OCI-LY7 (cell line): ENCODE results near the gene ADCY3. TPM values are rescaled to one million over a fixed set of nuclear protein-coding genes. Genes with fewer than 3 reads are reported as not detected.

Experiments used
- BruUV-seq: library from RNA; stranded (reverse); fragments of 400-500 nt; replicated peaks from 2 replicates; lab custom pipeline; 2021; lab: Mats Ljungman, UMichigan
- CTCF ChIA-PET: fragments of 300-600 bp; sonication (Branson Sonifier 250); formaldehyde crosslinking; loops from one replicate; lab custom pipeline; 2022; ENCODE audit warnings: antibody characterized with exemption; ENCODE audit not compliant: unreplicated experiment; lab: Charles Lee
- POLR2A ChIA-PET: fragments of 300-600 bp; sonication (Branson Sonifier 250); formaldehyde crosslinking; loops from one replicate; lab custom pipeline; 2022; ENCODE audit warnings: antibody characterized with exemption; lab: Charles Lee
- DNase-seq: peaks from one replicate; pipeline ENCODE4 v3.0.0-alpha.2; 2015; ENCODE audit warnings: low spot score
- H2AFZ ChIP-seq: fragments of 200-600 bp; sonication (generic), shearing (Covaris generic); 2 replicates; pipeline ENCODE4 v1.6.1; 2014; ENCODE audit warnings: mild to moderate bottlenecking, antibody characterized with exemption, low read length, moderate library complexity
- H3K27ac ChIP-seq: fragments of 200-600 bp; sonication (generic); 2 replicates; pipeline ENCODE4 v1.5.1; 2014; ENCODE audit warnings: mixed run types, low read depth, mild to moderate bottlenecking, moderate library complexity, low read length, inconsistent platforms; ENCODE audit not compliant: poor library complexity, severe bottlenecking
- H3K36me3 ChIP-seq: fragments of 200-600 bp; sonication (generic); 2 replicates; pipeline ENCODE4 v1.6.1; 2014; ENCODE audit warnings: mild to moderate bottlenecking, antibody characterized with exemption, low read length, moderate library complexity, mixed read lengths; ENCODE audit not compliant: insufficient read depth
- H3K4me1 ChIP-seq: fragments of 200-600 bp; sonication (generic); 2 replicates; pipeline ENCODE4 v1.5.1; 2014; ENCODE audit warnings: mild to moderate bottlenecking, low read length; ENCODE audit not compliant: insufficient read depth, poor library complexity, severe bottlenecking
- H3K4me2 ChIP-seq: fragments of 200-600 bp; sonication (generic); 2 replicates; pipeline ENCODE4 v1.6.1; 2014; ENCODE audit warnings: mild to moderate bottlenecking, low read length
- H3K4me3 ChIP-seq: fragments of 200-600 bp; sonication (generic); 2 replicates; pipeline ENCODE4 v1.5.1; 2014; ENCODE audit warnings: mild to moderate bottlenecking, low read depth, low read length; ENCODE audit not compliant: poor library complexity, severe bottlenecking
- H3K79me2 ChIP-seq: fragments of 200-600 bp; sonication (generic); 2 replicates; pipeline ENCODE4 v1.6.1; 2016; ENCODE audit warnings: low read depth, mild to moderate bottlenecking, low read length, moderate library complexity, mixed read lengths; ENCODE audit not compliant: insufficient read depth
- H3K9me2 ChIP-seq: fragments of 200-600 bp; sonication (generic); 2 replicates; pipeline ENCODE4 v1.6.1; 2016; ENCODE audit warnings: mild to moderate bottlenecking, low read length, mixed read lengths; ENCODE audit not compliant: insufficient read depth
- H3K9me3 ChIP-seq: fragments of 200-600 bp; sonication (generic); 2 replicates; pipeline ENCODE4 v1.6.1; 2014; ENCODE audit warnings: mild to moderate bottlenecking, mixed run types, low read length, mixed read lengths
- H4K20me1 ChIP-seq: fragments of 200-600 bp; sonication (generic); 2 replicates; pipeline ENCODE4 v1.6.1; 2014; ENCODE audit warnings: mild to moderate bottlenecking, antibody characterized with exemption, low read length, moderate library complexity, mixed read lengths; ENCODE audit not compliant: insufficient read depth
- CTCF ChIP-seq: fragments of 200-600 bp; sonication (generic); conservative IDR thresholded peaks from 2 replicates; pipeline ENCODE4 v1.5.1; 2014; ENCODE audit warnings: mild to moderate bottlenecking, antibody characterized with exemption, low read length, moderate library complexity, mixed read lengths
- EZH2phosphoT487 ChIP-seq: fragments of 200-600 bp; sonication (generic); IDR thresholded peaks from 2 replicates; pipeline ENCODE4 v1.6.1; 2018; ENCODE audit warnings: low read depth, borderline replicate concordance, mild to moderate bottlenecking, mixed run types, antibody characterized with exemption, low read length, moderate library complexity, mixed read lengths
- intact Hi-C: fragments of 100-400 bp; cut with micrococcal nuclease; formaldehyde crosslinking; loops from one replicate; pipeline ENCODE4 v1.10.0; 2022; ENCODE audit not compliant: unreplicated experiment
- total RNA-seq, 2 experiments: library from RNA; depleted of rRNA in 1 of 2; stranded (reverse); fragments of >200 nt in 1 of 2; shearing (Covaris generic) in 1 of 2; gene quantifications; 2 replicates each; pipeline ENCODE4 v1.2.3, GENCODE V29; 2014 to 2022

The ADCY3 gene
- total RNA-seq, 2 experiments from 2014 or later: 45.8 to 55.0 TPM

- H3K4me3 ChIP-seq: no peak overlapping the region
- BruUV-seq: no TSS peak
- H3K4me1 ChIP-seq: peaks cover 23% of the 10 kb centered on the region
- TF ChIP-seq CTCF: no peak
- TF ChIP-seq EZH2phosphoT487: no peak
- CTCF ChIA-PET: no interaction called here
- no peak for DNase-seq
- peaks cover 77% of the 10 kb centered on the region for H3K36me3 ChIP-seq
- no peaks in the 10 kb centered on the region for H4K20me1 ChIP-seq
- H3K9me3 ChIP-seq: 0 out of 2 replicates have a peak, but pooled peaks cover 3% of the 10 kb centered on the region
- H3K9me2 ChIP-seq: no peaks in the 10 kb centered on the region
- no peak overlapping the region for H2AFZ ChIP-seq
- intact Hi-C loops: no loop called here
- POLR2A ChIA-PET: no interaction called here
- no peak overlapping the region for H3K4me2 ChIP-seq
- H3K27ac ChIP-seq: no peak overlapping the region
- H3K79me2 ChIP-seq: peaks cover 21% of the 10 kb centered on the region
Observed at GRCh38 chr2:24913911-24914310, 6.1 kb downstream of the ADCY3 start.

- Histone ChIP-seq H3K4me2 (no peak overlapping the region), H3K27ac (no peak overlapping the region), H3K79me2 (peaks cover 15% of the 10 kb centered on the region; the same call in 1 of the 2 replicates), H4K20me1 (no peaks in the 10 kb centered on the region), H2AFZ (no peak overlapping the region), H3K4me3 (no peak overlapping the region), H3K9me3 (0 out of 2 replicates have a peak, but pooled peaks cover 3% of the 10 kb centered on the region), H3K36me3 (peaks cover 71% of the 10 kb centered on the region), H3K9me2 (no peaks in the 10 kb centered on the region), H3K4me1 (peaks cover 14% of the 10 kb centered on the region)
- DNase-seq: no peak
- intact Hi-C loops: no loop called here
- no TSS peak for BruUV-seq
- TF ChIP-seq CTCF: no peak
- POLR2A ChIA-PET: interaction anchor here (0.7 kb wide), 1 partner anchor 34 kb away, joined by 3 read pairs; no protein-coding TSS in a partner anchor
- CTCF ChIA-PET: no interaction called here
Observed at GRCh38 chr2:24912986-24913385, 7.1 kb downstream of the ADCY3 start.

- ChIA-PET CTCF (no interaction called here), POLR2A (interaction anchor here (0.7 kb wide), 1 partner anchor 35 kb away, joined by 3 read pairs; no protein-coding TSS in a partner anchor)
- H3K9me3 ChIP-seq: 0 out of 2 replicates have a peak, but pooled peaks cover 3% of the 10 kb centered on the region
- H3K27ac ChIP-seq: no peak overlapping the region
- H3K79me2 ChIP-seq: peaks cover 10% of the 10 kb centered on the region; the same call in 1 of the 2 replicates
- H3K4me1 ChIP-seq: peaks cover 9% of the 10 kb centered on the region
- H4K20me1 ChIP-seq: no peaks in the 10 kb centered on the region
- intact Hi-C loops: no loop called here
- TF ChIP-seq CTCF: no peak
- TF ChIP-seq EZH2phosphoT487: no peak
- H3K4me2 ChIP-seq: no peak overlapping the region
- no peak overlapping the region for H3K4me3 ChIP-seq
- DNase-seq: no peak
- no TSS peak for BruUV-seq
- H3K9me2 ChIP-seq: no peaks in the 10 kb centered on the region
- H3K36me3 ChIP-seq: peaks cover 66% of the 10 kb centered on the region
- no peak overlapping the region for H2AFZ ChIP-seq
Observed at GRCh38 chr2:24912523-24912922, 7.5 kb downstream of the ADCY3 start.
